ENCODE data around the gene RGS17. TPM values are rescaled to one million over a fixed set of nuclear protein-coding genes. Genes with fewer than 3 reads are reported as not detected.
"Not testable (repeated sequence)": the region's sequence is repeated elsewhere in the genome, so short reads cannot be mapped to it uniquely, and the experiment has no call there.

RGS17 gene
- total and polyA plus RNA-seq, 4 donors: 8.9 to 40.8 (median 24.1) TPM

- Histone ChIP-seq H3K4me1 (ENCODE audit: control insufficient read depth, insufficient read depth, low read length) (peaks cover 7% of the 10 kb centered on the region), H3K9me3 (ENCODE audit: control insufficient read depth, insufficient read depth, low read length) (no peaks in the 10 kb centered on the region), H3K36me3 (ENCODE audit: control insufficient read depth, insufficient read depth, low read length) (no peaks in the 10 kb centered on the region), H3K27ac (ENCODE audit: low read depth, low read length) (peak overlapping the region; percentile 91), H3K27me3 (ENCODE audit: control insufficient read depth, insufficient read depth, low read length) (peaks cover 4% of the 10 kb centered on the region), H3K4me3 (ENCODE audit: low read depth, low read length) (peak overlapping the region; percentile 88)
- 0% methylated on average over 51 of the region's 54 CpGs for WGBS (ENCODE audit: insufficient coverage)
- peak in 1 of 6 donors; percentile 67 for DNase-seq (ENCODE audit: low read depth in 4 of 6, low spot score in 6 of 6)
Measured at GRCh38 chr6:153130515-153131036, 506 bp downstream of the RGS17 start.

- WGBS (ENCODE audit: insufficient coverage): under 1% methylated on average over 40 of the region's 53 CpGs
- Histone ChIP-seq H3K27ac (ENCODE audit: low read depth, low read length) (peak overlapping the region; percentile 33), H3K27me3 (ENCODE audit: control insufficient read depth, insufficient read depth, low read length) (peaks cover 4% of the 10 kb centered on the region), H3K9me3 (ENCODE audit: control insufficient read depth, insufficient read depth, low read length) (no peaks in the 10 kb centered on the region), H3K4me3 (ENCODE audit: low read depth, low read length) (peak overlapping the region; percentile 88), H3K4me1 (ENCODE audit: control insufficient read depth, insufficient read depth, low read length) (peaks cover 7% of the 10 kb centered on the region), H3K36me3 (ENCODE audit: control insufficient read depth, insufficient read depth, low read length) (no peaks in the 10 kb centered on the region)
- DNase-seq (ENCODE audit: low read depth in 4 of 6, low spot score in 6 of 6): peak in 3 of 6 donors; percentile 17 to 80 (median 73)
Measured at GRCh38 chr6:153129873-153130514, 1.1 kb downstream of the RGS17 start.

- no peak for DNase-seq (ENCODE audit: low read depth in 4 of 6, low spot score in 6 of 6)
- H3K9me3 ChIP-seq (ENCODE audit: control insufficient read depth, insufficient read depth, low read length): no peaks in the 10 kb centered on the region
- H3K4me3 ChIP-seq (ENCODE audit: low read depth, low read length): no peak overlapping the region
- no CpG with 5 or more reads among the region's 3 CpGs for WGBS (ENCODE audit: insufficient coverage)
- peaks cover 4% of the 10 kb centered on the region for H3K27me3 ChIP-seq (ENCODE audit: control insufficient read depth, insufficient read depth, low read length)
- peaks cover 2% of the 10 kb centered on the region for H3K4me1 ChIP-seq (ENCODE audit: control insufficient read depth, insufficient read depth, low read length)
- no peak overlapping the region for H3K27ac ChIP-seq (ENCODE audit: low read depth, low read length)
- H3K36me3 ChIP-seq (ENCODE audit: control insufficient read depth, insufficient read depth, low read length): no peaks in the 10 kb centered on the region
Measured at GRCh38 chr6:153126218-153126617, 4.9 kb downstream of the RGS17 start.

GRCh38 chr6:153125032-153125431, 6.0 kb downstream of the RGS17 start:
- H3K27ac ChIP-seq (ENCODE audit: low read depth, low read length): no peak overlapping the region

GRCh38 chr6:153123801-153124200, 7.3 kb downstream of the RGS17 start:
- Histone ChIP-seq H3K9me3 (ENCODE audit: control insufficient read depth, insufficient read depth, low read length) (no peaks in the 10 kb centered on the region), H3K27me3 (ENCODE audit: control insufficient read depth, insufficient read depth, low read length) (peaks cover under 1% of the 10 kb centered on the region), H3K27ac (ENCODE audit: low read depth, low read length) (no peak overlapping the region), H3K4me3 (ENCODE audit: low read depth, low read length) (no peak overlapping the region), H3K4me1 (ENCODE audit: control insufficient read depth, insufficient read depth, low read length) (peaks cover 2% of the 10 kb centered on the region), H3K36me3 (ENCODE audit: control insufficient read depth, insufficient read depth, low read length) (no peaks in the 10 kb centered on the region)
- no peak for DNase-seq (ENCODE audit: low read depth in 4 of 6, low spot score in 6 of 6)
- WGBS (ENCODE audit: insufficient coverage): no CpG with 5 or more reads among the region's 3 CpGs

More at GRCh38 chr6:153125032-153125431, 6.0 kb downstream of the RGS17 start:
- peaks cover 4% of the 10 kb centered on the region for H3K27me3 ChIP-seq (ENCODE audit: control insufficient read depth, insufficient read depth, low read length)
- H3K36me3 ChIP-seq (ENCODE audit: control insufficient read depth, insufficient read depth, low read length): no peaks in the 10 kb centered on the region
- H3K4me3 ChIP-seq (ENCODE audit: low read depth, low read length): no peak overlapping the region
- H3K9me3 ChIP-seq (ENCODE audit: control insufficient read depth, insufficient read depth, low read length): no peaks in the 10 kb centered on the region
- DNase-seq (ENCODE audit: low read depth in 4 of 6, low spot score in 6 of 6): no peak
- H3K4me1 ChIP-seq (ENCODE audit: control insufficient read depth, insufficient read depth, low read length): peaks cover 2% of the 10 kb centered on the region

GRCh38 chr6:153121311-153121710, 9.8 kb downstream of the RGS17 start:
- H3K4me1 ChIP-seq (ENCODE audit: control insufficient read depth, insufficient read depth, low read length): no peaks in the 10 kb centered on the region
- H3K27ac ChIP-seq (ENCODE audit: low read depth, low read length): no peak overlapping the region
- no peaks in the 10 kb centered on the region for H3K9me3 ChIP-seq (ENCODE audit: control insufficient read depth, insufficient read depth, low read length)
- DNase-seq (ENCODE audit: low read depth in 4 of 6, low spot score in 6 of 6): no peak
- no peak overlapping the region for H3K4me3 ChIP-seq (ENCODE audit: low read depth, low read length)
- H3K36me3 ChIP-seq (ENCODE audit: control insufficient read depth, insufficient read depth, low read length): no peaks in the 10 kb centered on the region
- no peaks in the 10 kb centered on the region for H3K27me3 ChIP-seq (ENCODE audit: control insufficient read depth, insufficient read depth, low read length)

- H3K9me3 ChIP-seq (ENCODE audit: control insufficient read depth, insufficient read depth, low read length): no peaks in the 10 kb centered on the region
- DNase-seq (ENCODE audit: low read depth in 4 of 6, low spot score in 6 of 6): no peak
- no peaks in the 10 kb centered on the region for H3K4me1 ChIP-seq (ENCODE audit: control insufficient read depth, insufficient read depth, low read length)
- H3K27me3 ChIP-seq (ENCODE audit: control insufficient read depth, insufficient read depth, low read length): no peaks in the 10 kb centered on the region
- no peak overlapping the region for H3K27ac ChIP-seq (ENCODE audit: low read depth, low read length)
- WGBS (ENCODE audit: insufficient coverage): 78% methylated on average over 1 of the region's 3 CpGs
- H3K4me3 ChIP-seq (ENCODE audit: low read depth, low read length): no peak overlapping the region
- no peaks in the 10 kb centered on the region for H3K36me3 ChIP-seq (ENCODE audit: control insufficient read depth, insufficient read depth, low read length)
Measured at GRCh38 chr6:153117986-153118879, 12.8 kb downstream of the RGS17 start.

GRCh38 chr6:153111082-153111481, 20.0 kb downstream of the RGS17 start:
- H3K27ac ChIP-seq (ENCODE audit: low read depth, low read length); H3K9me3 ChIP-seq (ENCODE audit: control insufficient read depth, insufficient read depth, low read length); H3K27me3 ChIP-seq (ENCODE audit: control insufficient read depth, insufficient read depth, low read length); DNase-seq (ENCODE audit: low read depth in 4 of 6, low spot score in 6 of 6); H3K4me3 ChIP-seq (ENCODE audit: low read depth, low read length); H3K36me3 ChIP-seq (ENCODE audit: control insufficient read depth, insufficient read depth, low read length); H3K4me1 ChIP-seq (ENCODE audit: control insufficient read depth, insufficient read depth, low read length): not testable (repeated sequence)
- WGBS (ENCODE audit: insufficient coverage): 85% methylated on average over 9 of the region's 9 CpGs

GRCh38 chr6:153110612-153111011, 20.5 kb downstream of the RGS17 start:
- over 99% methylated on average over 6 of the region's 11 CpGs for WGBS (ENCODE audit: insufficient coverage)
- H3K4me1 ChIP-seq (ENCODE audit: control insufficient read depth, insufficient read depth, low read length); H3K27me3 ChIP-seq (ENCODE audit: control insufficient read depth, insufficient read depth, low read length); H3K27ac ChIP-seq (ENCODE audit: low read depth, low read length); H3K36me3 ChIP-seq (ENCODE audit: control insufficient read depth, insufficient read depth, low read length); DNase-seq (ENCODE audit: low read depth in 4 of 6, low spot score in 6 of 6); H3K4me3 ChIP-seq (ENCODE audit: low read depth, low read length); H3K9me3 ChIP-seq (ENCODE audit: control insufficient read depth, insufficient read depth, low read length): not testable (repeated sequence)

Measured in spinal cord (tissue), 10 donors.